GM23248 (cell line): Measurements from ENCODE around the gene PLPP6. TPM values are rescaled to one million over a fixed set of nuclear protein-coding genes. Genes with fewer than 3 reads are reported as not detected.

Experiments used
- DNase-seq: peaks from one replicate; pipeline ENCODE4 v3.0.0-alpha.2; 2015
- H2AFZ ChIP-seq: fragments of 200-600 bp; sonication (generic); 2 replicates; pipeline ENCODE4 v1.6.1; 2016; ENCODE audit warnings: antibody characterized with exemption
- H3F3A ChIP-seq: fragments of 200-600 bp; sonication (generic); 2 replicates; pipeline ENCODE4 v1.6.1; 2016; ENCODE audit warnings: mild to moderate bottlenecking, antibody characterized with exemption, mixed run types; ENCODE audit not compliant: insufficient read depth
- H3K27ac ChIP-seq: fragments of 200-600 bp; sonication (generic); 2 replicates; pipeline ENCODE4 v1.5.1; 2016; ENCODE audit warnings: mild to moderate bottlenecking
- H3K27me3 ChIP-seq: fragments of 200-600 bp; sonication (generic); replicated peaks from 2 replicates; pipeline ENCODE4 v1.6.1; 2016; ENCODE audit warnings: mild to moderate bottlenecking; ENCODE audit not compliant: insufficient read depth
- H3K36me3 ChIP-seq: fragments of 200-600 bp; sonication (generic); 2 replicates; pipeline ENCODE4 v1.6.1; 2016; ENCODE audit warnings: low read depth, mild to moderate bottlenecking
- H3K4me1 ChIP-seq: fragments of 200-600 bp; sonication (generic); 2 replicates; pipeline ENCODE4 v1.6.1; 2016; ENCODE audit warnings: mild to moderate bottlenecking; ENCODE audit not compliant: insufficient read depth
- H3K4me2 ChIP-seq: fragments of 200-600 bp; sonication (generic); one replicate; pipeline ENCODE4 v1.6.1; 2016; ENCODE audit warnings: mild to moderate bottlenecking; ENCODE audit not compliant: unreplicated experiment
- H3K4me3 ChIP-seq: fragments of 200-600 bp; sonication (generic); 2 replicates; pipeline ENCODE4 v1.5.1; 2016; ENCODE audit warnings: mild to moderate bottlenecking
- H3K79me2 ChIP-seq: fragments of 200-600 bp; sonication (generic); 2 replicates; pipeline ENCODE4 v1.6.1; 2016; ENCODE audit warnings: mild to moderate bottlenecking; ENCODE audit not compliant: insufficient read depth
- H3K9ac ChIP-seq: fragments of 200-600 bp; sonication (generic); 2 replicates; pipeline ENCODE4 v1.6.1; 2016; ENCODE audit warnings: mild to moderate bottlenecking
- H3K9me2 ChIP-seq: fragments of 200-600 bp; sonication (generic); 2 replicates; pipeline ENCODE4 v1.6.1; 2016; ENCODE audit warnings: mixed run types, mild to moderate bottlenecking, moderate library complexity; ENCODE audit not compliant: insufficient read depth
- H3K9me3 ChIP-seq: fragments of 200-600 bp; sonication (generic); one replicate; pipeline ENCODE4 v1.6.1; 2017; ENCODE audit warnings: low read depth
- H4K20me1 ChIP-seq: fragments of 200-600 bp; sonication (generic); 2 replicates; pipeline ENCODE4 v1.6.0; 2016; ENCODE audit not compliant: insufficient read depth
- EZH2 ChIP-seq: fragments of 200-600 bp; sonication (generic); IDR thresholded peaks from 2 replicates; pipeline ENCODE4 v1.6.1; 2018; ENCODE audit warnings: antibody characterized with exemption, mild to moderate bottlenecking; ENCODE audit not compliant: insufficient read depth, poor library complexity, severe bottlenecking
- EZH2phosphoT487 ChIP-seq: fragments of 200-600 bp; sonication (generic); IDR thresholded peaks from 2 replicates; pipeline ENCODE4 v1.6.1; 2018; ENCODE audit warnings: antibody characterized with exemption, moderate library complexity, mild to moderate bottlenecking, low read depth; ENCODE audit not compliant: insufficient read depth
- WGBS, 2 experiments: methylation state at CpG; one replicate each; pipeline ENCODE4 v1.1.6; 2015 to 2017; ENCODE audit warnings: low lambda C conversion rate in 2 of 2, low coverage in 1 of 2; ENCODE audit errors: missing lambda C conversion rate in 2 of 2; 5-methylcytosine and 5-hydroxymethylcytosine counted together
- in situ Hi-C: fragments of 300-500 bp; cut with MboI; formaldehyde crosslinking; loops from 2 replicates; pipeline ENCODE4 v1.15.0; 2020
- polyA plus RNA-seq: library from polyadenylated mRNA; unstranded; fragments of >200 nt; fragmentation: Nextera tagmentation; extraction: Ambion mirVana; gene quantifications from 2 replicates; pipeline ENCODE4 v1.2.1, GENCODE V29; 2016
- total RNA-seq: library from RNA; depleted of rRNA; stranded (reverse); fragments of >200 nt; shearing (Covaris generic); gene quantifications from 2 replicates; pipeline ENCODE4 v1.2.3, GENCODE V29; 2014

The PLPP6 gene
- total and polyA plus RNA-seq, 2 experiments from 2014 or later: 7.4 to 7.9 TPM

GRCh38 chr9:4667681-4668080, 5.6 kb downstream of the PLPP6 start:
- in situ Hi-C loops: no loop called here
- H3K9me3 ChIP-seq: no peaks in the 10 kb centered on the region
- 96 to 100% methylated on average over 1 of the region's 1 CpG for WGBS, 2 experiments
- no peak overlapping the region for H3K4me2 ChIP-seq
- TF ChIP-seq EZH2: no peak
- no peak for TF ChIP-seq EZH2phosphoT487
- H2AFZ ChIP-seq: no peak overlapping the region
- no peaks in the 10 kb centered on the region for H3K79me2 ChIP-seq
- no peak overlapping the region for H3K4me3 ChIP-seq
- H3K9me2 ChIP-seq: no peaks in the 10 kb centered on the region
- H3K9ac ChIP-seq: no peak overlapping the region
- no peak for DNase-seq
- no peaks in the 10 kb centered on the region for H3K27me3 ChIP-seq
- H3K4me1 ChIP-seq: peaks cover 29% of the 10 kb centered on the region
- H3K36me3 ChIP-seq: no peaks in the 10 kb centered on the region
- H3K27ac ChIP-seq: no peak overlapping the region
- H4K20me1 ChIP-seq: no peaks in the 10 kb centered on the region
- peaks cover 28% of the 10 kb centered on the region for H3F3A ChIP-seq

GRCh38 chr9:4668604-4669003, 6.5 kb downstream of the PLPP6 start:
- no peaks in the 10 kb centered on the region for H4K20me1 ChIP-seq
- no peaks in the 10 kb centered on the region for H3K9me2 ChIP-seq
- in situ Hi-C loops: no loop called here
- WGBS, 2 experiments: 64 to 83% methylated on average over 2 of the region's 2 CpGs
- peaks cover 22% of the 10 kb centered on the region for H3K4me1 ChIP-seq
- TF ChIP-seq EZH2 (no peak), EZH2phosphoT487 (no peak)
- no peaks in the 10 kb centered on the region for H3K9me3 ChIP-seq
- no peak overlapping the region for H3K4me3 ChIP-seq
- H3K36me3 ChIP-seq: no peaks in the 10 kb centered on the region
- no peak overlapping the region for H3K9ac ChIP-seq
- no peak overlapping the region for H3K27ac ChIP-seq
- H3K4me2 ChIP-seq: no peak overlapping the region
- H3K27me3 ChIP-seq: no peaks in the 10 kb centered on the region
- no peaks in the 10 kb centered on the region for H3K79me2 ChIP-seq
- no peak for DNase-seq
- no peak overlapping the region for H2AFZ ChIP-seq
- H3F3A ChIP-seq: peaks cover 23% of the 10 kb centered on the region

GRCh38 chr9:4669890-4670289, 7.8 kb downstream of the PLPP6 start:
- Histone ChIP-seq H3K36me3 (no peaks in the 10 kb centered on the region), H3K9me2 (no peaks in the 10 kb centered on the region), H3K4me2 (no peak overlapping the region), H4K20me1 (no peaks in the 10 kb centered on the region), H3K4me1 (peaks cover 16% of the 10 kb centered on the region), H2AFZ (no peak overlapping the region), H3K9ac (no peak overlapping the region), H3K79me2 (no peaks in the 10 kb centered on the region), H3F3A (peaks cover 15% of the 10 kb centered on the region), H3K4me3 (no peak overlapping the region), H3K27ac (no peak overlapping the region), H3K27me3 (no peaks in the 10 kb centered on the region), H3K9me3 (no peaks in the 10 kb centered on the region)
- DNase-seq: no peak
- in situ Hi-C loops: no loop called here
- TF ChIP-seq EZH2: no peak

GRCh38 chr9:4670591-4670990, 8.5 kb downstream of the PLPP6 start:
- in situ Hi-C loops: no loop called here

GRCh38 chr9:4671737-4672136, 9.6 kb downstream of the PLPP6 start:
- no peak overlapping the region for H3K4me2 ChIP-seq
- no peaks in the 10 kb centered on the region for H3K79me2 ChIP-seq
- in situ Hi-C loops: no loop called here
- H3K4me3 ChIP-seq: no peak overlapping the region
- peaks cover 10% of the 10 kb centered on the region for H3F3A ChIP-seq
- no peaks in the 10 kb centered on the region for H4K20me1 ChIP-seq
- 95 to 100% methylated on average over 1 of the region's 1 CpG for WGBS, 2 experiments
- H3K9me3 ChIP-seq: no peaks in the 10 kb centered on the region
- no peak for TF ChIP-seq EZH2phosphoT487
- TF ChIP-seq EZH2: no peak
- H3K9me2 ChIP-seq: no peaks in the 10 kb centered on the region
- no peaks in the 10 kb centered on the region for H3K27me3 ChIP-seq
- no peak overlapping the region for H3K9ac ChIP-seq
- no peak overlapping the region for H3K27ac ChIP-seq
- peaks cover 13% of the 10 kb centered on the region for H3K4me1 ChIP-seq
- no peak for DNase-seq
- no peak overlapping the region for H2AFZ ChIP-seq
- H3K36me3 ChIP-seq: no peaks in the 10 kb centered on the region

More at GRCh38 chr9:4670591-4670990, 8.5 kb downstream of the PLPP6 start:
- 78 to 80% methylated on average over 3 of the region's 3 CpGs for whole genome bisulfite sequencing, 2 experiments
- Histone ChIP-seq H3K4me1 (peaks cover 17% of the 10 kb centered on the region), H3K9ac (no peak overlapping the region), H3K79me2 (no peaks in the 10 kb centered on the region), H3K27me3 (no peaks in the 10 kb centered on the region), H2AFZ (no peak overlapping the region), H4K20me1 (no peaks in the 10 kb centered on the region), H3K9me2 (no peaks in the 10 kb centered on the region), H3F3A (peaks cover 13% of the 10 kb centered on the region), H3K36me3 (no peaks in the 10 kb centered on the region), H3K9me3 (no peaks in the 10 kb centered on the region), H3K4me3 (no peak overlapping the region), H3K4me2 (no peak overlapping the region), H3K27ac (no peak overlapping the region)
- TF ChIP-seq EZH2 (no peak), EZH2phosphoT487 (no peak)
- DNase-seq: no peak
